IMR-90 (cell line): ENCODE results near the gene SECISBP2.

ENCODE experiments used
- BHLHE40 ChIP-seq: fragments of 150-350 bp; IDR thresholded peaks from 2 replicates; pipeline ENCODE4 v1.6.1; 2016; ENCODE audit warnings: mild to moderate bottlenecking, low read depth, low read length
- CEBPB ChIP-seq: IDR thresholded peaks from 2 replicates; pipeline ENCODE4 v1.6.1; 2012; ENCODE audit warnings: low read depth, low read length, improper control_type of control experiment
- CHD1 ChIP-seq: IDR thresholded peaks from 2 replicates; pipeline ENCODE4 v1.6.1; 2012; ENCODE audit warnings: low read depth, low read length, improper control_type of control experiment
- FOS ChIP-seq: fragments of 150-350 bp; IDR thresholded peaks from 2 replicates; pipeline ENCODE4 v1.6.1; 2016; ENCODE audit warnings: low read depth, low read length
- MAFK ChIP-seq: IDR thresholded peaks from 2 replicates; pipeline ENCODE4 v1.6.1; 2012; ENCODE audit warnings: low read depth, low read length, improper control_type of control experiment
- MAZ ChIP-seq: IDR thresholded peaks from 2 replicates; pipeline ENCODE4 v1.6.1; 2012; ENCODE audit warnings: low read depth, mild to moderate bottlenecking, low read length, improper control_type of control experiment, moderate library complexity, borderline replicate concordance
- MXI1 ChIP-seq: IDR thresholded peaks from 2 replicates; pipeline ENCODE4 v1.6.1; 2012; ENCODE audit warnings: low read depth, mild to moderate bottlenecking, low read length, moderate library complexity, borderline replicate concordance
- NFE2L2 ChIP-seq: fragments of 150-350 bp; IDR thresholded peaks from 2 replicates; pipeline ENCODE4 v1.6.1; 2016; ENCODE audit warnings: low read depth, mild to moderate bottlenecking, low read length
- POLR2A ChIP-seq: IDR thresholded peaks from 2 replicates; pipeline ENCODE4 v1.6.1; 2012; ENCODE audit warnings: mild to moderate bottlenecking, low read depth, low read length
- RAD21 ChIP-seq: IDR thresholded peaks from 2 replicates; pipeline ENCODE4 v1.6.1; 2012; ENCODE audit warnings: low read length, improper control_type of control experiment
- RCOR1 ChIP-seq: IDR thresholded peaks from 2 replicates; pipeline ENCODE4 v1.6.1; 2012; ENCODE audit warnings: mild to moderate bottlenecking, low read length, improper control_type of control experiment; ENCODE audit not compliant: insufficient replicate concordance
- RFX5 ChIP-seq: IDR thresholded peaks from 2 replicates; pipeline ENCODE4 v1.8.0; 2012; ENCODE audit warnings: low read depth, mild to moderate bottlenecking, low read length, moderate library complexity
- TF ChIP-seq, protein P1 (sequence below): conservative IDR thresholded peaks from 2 replicates; pipeline ENCODE4 v1.5.1; 2012; ENCODE audit warnings: mild to moderate bottlenecking, low read depth, low read length, improper control_type of control experiment
- TF ChIP-seq, protein P2 (sequence below): fragments of 150-350 bp; IDR thresholded peaks from 2 replicates; pipeline ENCODE4 v1.6.1; 2016; ENCODE audit warnings: low read depth, mild to moderate bottlenecking, low read length, moderate library complexity, borderline replicate concordance

DNA sequence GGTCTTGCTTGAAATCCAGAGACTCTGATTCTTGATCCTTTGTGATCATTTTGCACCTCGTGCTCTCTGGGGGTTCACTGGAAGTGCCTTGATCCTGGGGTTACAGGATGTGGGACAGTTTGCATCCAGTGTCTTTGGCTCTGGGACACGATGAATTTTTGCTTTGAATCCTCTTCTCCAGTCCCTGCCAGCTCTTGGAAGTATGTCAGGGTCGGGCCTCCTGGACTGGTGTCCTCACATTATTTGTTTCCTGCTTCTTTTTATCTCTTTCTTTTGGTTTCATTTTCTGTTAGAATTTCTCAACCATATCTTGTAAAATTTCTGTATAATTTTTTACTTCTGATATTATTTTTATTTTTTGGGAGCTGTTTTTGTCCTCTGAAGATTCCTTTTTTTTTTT lies 34.2 kb downstream of the SECISBP2 start:
- TF ChIP-seq, protein P1, sequence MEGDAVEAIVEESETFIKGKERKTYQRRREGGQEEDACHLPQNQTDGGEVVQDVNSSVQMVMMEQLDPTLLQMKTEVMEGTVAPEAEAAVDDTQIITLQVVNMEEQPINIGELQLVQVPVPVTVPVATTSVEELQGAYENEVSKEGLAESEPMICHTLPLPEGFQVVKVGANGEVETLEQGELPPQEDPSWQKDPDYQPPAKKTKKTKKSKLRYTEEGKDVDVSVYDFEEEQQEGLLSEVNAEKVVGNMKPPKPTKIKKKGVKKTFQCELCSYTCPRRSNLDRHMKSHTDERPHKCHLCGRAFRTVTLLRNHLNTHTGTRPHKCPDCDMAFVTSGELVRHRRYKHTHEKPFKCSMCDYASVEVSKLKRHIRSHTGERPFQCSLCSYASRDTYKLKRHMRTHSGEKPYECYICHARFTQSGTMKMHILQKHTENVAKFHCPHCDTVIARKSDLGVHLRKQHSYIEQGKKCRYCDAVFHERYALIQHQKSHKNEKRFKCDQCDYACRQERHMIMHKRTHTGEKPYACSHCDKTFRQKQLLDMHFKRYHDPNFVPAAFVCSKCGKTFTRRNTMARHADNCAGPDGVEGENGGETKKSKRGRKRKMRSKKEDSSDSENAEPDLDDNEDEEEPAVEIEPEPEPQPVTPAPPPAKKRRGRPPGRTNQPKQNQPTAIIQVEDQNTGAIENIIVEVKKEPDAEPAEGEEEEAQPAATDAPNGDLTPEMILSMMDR: no peak
- TF ChIP-seq NFE2L2 (no peak), CEBPB (no peak), RFX5 (no peak), RAD21 (no peak), MAFK (no peak), POLR2A (no peak), MAZ (no peak), RCOR1 (no peak), MXI1 (no peak), CHD1 (no peak), BHLHE40 (no peak), FOS (no peak)
- TF ChIP-seq, protein P2, sequence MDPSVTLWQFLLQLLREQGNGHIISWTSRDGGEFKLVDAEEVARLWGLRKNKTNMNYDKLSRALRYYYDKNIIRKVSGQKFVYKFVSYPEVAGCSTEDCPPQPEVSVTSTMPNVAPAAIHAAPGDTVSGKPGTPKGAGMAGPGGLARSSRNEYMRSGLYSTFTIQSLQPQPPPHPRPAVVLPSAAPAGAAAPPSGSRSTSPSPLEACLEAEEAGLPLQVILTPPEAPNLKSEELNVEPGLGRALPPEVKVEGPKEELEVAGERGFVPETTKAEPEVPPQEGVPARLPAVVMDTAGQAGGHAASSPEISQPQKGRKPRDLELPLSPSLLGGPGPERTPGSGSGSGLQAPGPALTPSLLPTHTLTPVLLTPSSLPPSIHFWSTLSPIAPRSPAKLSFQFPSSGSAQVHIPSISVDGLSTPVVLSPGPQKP: no peak
